ENCODE data around the gene MAFG. TPM values are rescaled to one million over a fixed set of nuclear protein-coding genes. Genes with fewer than 3 reads are reported as not detected.

Gene MAFG
- total and polyA plus RNA-seq, 2 donors (not counting 3 experiments of a cell fraction or from before 2014, with no cell fraction given), result 27.6 to 35.0 TPM

DNA sequence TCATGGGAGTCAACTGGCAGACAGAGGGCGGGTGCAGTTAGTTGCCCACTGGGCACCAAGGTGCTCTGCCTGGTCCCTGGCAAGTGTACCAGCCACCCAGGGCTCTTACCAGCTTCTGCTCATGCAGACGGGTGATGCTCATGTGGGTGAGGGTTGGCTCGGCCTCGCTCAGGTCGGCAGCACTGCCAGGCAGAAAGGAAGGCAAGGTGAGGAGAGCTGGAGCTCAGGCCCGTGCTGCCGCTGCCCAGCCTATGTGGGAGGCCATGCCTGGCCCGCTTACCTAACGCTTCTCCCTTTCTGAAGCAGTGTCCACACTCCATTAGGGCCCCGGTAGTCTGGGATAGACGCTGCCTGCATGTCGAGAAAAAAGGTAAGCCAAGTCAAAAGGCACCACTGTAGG, 12.2 kb downstream of the MAFG start:
- ChIA-PET CTCF (no interaction called here), POLR2A (no interaction called here)
- H3K9me3 ChIP-seq (replicated peaks; ENCODE audit: control insufficient read depth, insufficient read depth, low read length), result no peaks in the 10 kb centered on the region
- no TSS peak for BruUV-seq (replicated peaks)
- intact Hi-C loops (cut with micrococcal nuclease) (no loop called here), dilution Hi-C loops (cut with MboI; ENCODE audit: extremely low pct_ligation_motif_present, low sequenced_read_pairs) (no loop called here)
- no peak overlapping the region for H3K4me2 ChIP-seq (ENCODE audit: insufficient read depth, low read length)
- H3K9me1 ChIP-seq (replicated peaks; ENCODE audit: control insufficient read depth, extremely low read depth, insufficient read depth, low read length), result no peaks in the 10 kb centered on the region
- H3K27ac ChIP-seq (ENCODE audit: insufficient read depth, low read depth, low read length), result no peak overlapping the region
- H3K79me2 ChIP-seq (ENCODE audit: control insufficient read depth, insufficient read depth, low read length), result peaks cover 16% of the 10 kb centered on the region
- no peak overlapping the region for H3K9ac ChIP-seq (replicated peaks; ENCODE audit: extremely low read depth, insufficient read depth, low read length)
- DNase-seq (ENCODE audit: low read depth, low spot score) (no peak), FAIRE-seq (no peak)
- H2AFZ ChIP-seq (ENCODE audit: low read depth, low read length), result no peak overlapping the region
- H3K4me1 ChIP-seq (ENCODE audit: control insufficient read depth, extremely low read depth, insufficient read depth, low read length), result peaks cover 9% of the 10 kb centered on the region
- H3K4me3 ChIP-seq (replicated peaks in 1 of 3; ENCODE audit: insufficient read depth in 1 of 3, low read depth in 1 of 3, low read length in 3 of 3), result no peak overlapping the region
- H3K27me3 ChIP-seq (ENCODE audit: control insufficient read depth in 2 of 2, insufficient read depth in 2 of 2, low read length in 2 of 2), result no peaks in the 10 kb centered on the region
- H3K36me3 ChIP-seq (ENCODE audit: control insufficient read depth in 2 of 2, extremely low read depth in 1 of 2, insufficient read depth in 2 of 2, low read length in 2 of 2), result peaks cover 7 to 33% of the 10 kb centered on the region in 2 experiments
- no peaks in the 10 kb centered on the region for H4K20me1 ChIP-seq (replicated peaks; ENCODE audit: control insufficient read depth, extremely low read depth, insufficient read depth, low read length)
- TF ChIP-seq MYC (IDR thresholded peaks at IDR 0.05; ENCODE audit: low read depth, low read length) (no peak), CTCF (IDR thresholded peaks at IDR 0.05; ENCODE audit: extremely low read depth in 1 of 2, insufficient read depth in 1 of 2, low read depth in 1 of 2, low read length in 2 of 2) (no peak), GATA2 (IDR thresholded peaks at IDR 0.05; ENCODE audit: insufficient read depth, insufficient read length, low read depth, low read length) (no peak), FOS (IDR thresholded peaks at IDR 0.05; ENCODE audit: borderline replicate concordance, insufficient read depth, low read length) (no peak)

DNA sequence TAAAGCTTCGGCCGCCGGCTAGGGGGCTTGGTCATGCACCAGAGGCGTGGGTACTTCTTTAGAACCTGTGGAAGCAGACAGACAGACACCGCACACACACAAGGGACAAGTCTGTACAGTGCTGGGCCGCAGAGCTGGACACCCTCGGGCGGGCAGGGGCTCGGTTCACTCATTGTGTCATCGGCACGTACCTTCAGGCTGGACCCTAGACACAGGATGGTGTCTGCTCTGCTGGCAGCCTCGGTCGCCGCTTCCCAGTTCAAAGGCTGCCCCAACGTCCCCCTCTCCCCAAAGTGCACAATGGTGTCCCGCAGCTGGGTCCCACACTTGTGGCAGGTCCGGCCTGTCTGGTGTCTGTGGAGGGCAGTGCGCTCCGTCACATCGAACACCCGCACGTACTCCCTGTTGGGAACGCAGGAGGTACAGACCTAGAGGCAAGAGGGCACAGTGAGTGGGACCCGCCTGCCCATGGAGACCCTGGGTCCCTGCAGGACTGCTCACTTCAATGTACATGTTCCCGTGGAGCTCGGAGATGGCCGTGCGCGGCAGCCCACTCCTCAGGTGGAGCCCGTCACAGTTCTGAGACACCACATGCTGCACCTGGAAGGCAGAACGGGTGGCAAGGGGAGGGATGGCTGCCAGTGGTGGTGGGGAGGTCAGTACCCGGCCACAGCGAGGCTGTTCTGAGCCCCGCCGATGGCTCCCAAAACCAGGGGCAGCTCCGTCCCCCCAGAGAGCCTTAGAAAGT, 13.3 kb downstream of the MAFG start:
- Histone ChIP-seq H3K9me1 (replicated peaks; ENCODE audit: control insufficient read depth, extremely low read depth, insufficient read depth, low read length) (no peaks in the 10 kb centered on the region), H3K9me3 (replicated peaks; ENCODE audit: control insufficient read depth, insufficient read depth, low read length) (no peaks in the 10 kb centered on the region), H3K36me3 (ENCODE audit: control insufficient read depth in 2 of 2, extremely low read depth in 1 of 2, insufficient read depth in 2 of 2, low read length in 2 of 2) (peaks cover 7 to 27% of the 10 kb centered on the region in 2 experiments), H3K9ac (replicated peaks; ENCODE audit: extremely low read depth, insufficient read depth, low read length) (no peak overlapping the region), H3K4me2 (ENCODE audit: insufficient read depth, low read length) (no peak overlapping the region), H3K79me2 (ENCODE audit: control insufficient read depth, insufficient read depth, low read length) (peaks cover 9% of the 10 kb centered on the region), H3K27me3 (ENCODE audit: control insufficient read depth in 2 of 2, insufficient read depth in 2 of 2, low read length in 2 of 2) (no peaks in the 10 kb centered on the region), H3K4me1 (ENCODE audit: control insufficient read depth, extremely low read depth, insufficient read depth, low read length) (peaks cover 12% of the 10 kb centered on the region), H3K4me3 (replicated peaks in 1 of 3; ENCODE audit: insufficient read depth in 1 of 3, low read depth in 1 of 3, low read length in 3 of 3) (no peak overlapping the region), H3K27ac (ENCODE audit: insufficient read depth, low read depth, low read length) (no peak overlapping the region), H4K20me1 (replicated peaks; ENCODE audit: control insufficient read depth, extremely low read depth, insufficient read depth, low read length) (no peaks in the 10 kb centered on the region), H2AFZ (ENCODE audit: low read depth, low read length) (no peak overlapping the region)
- no TSS peak for BruUV-seq (replicated peaks)
- intact Hi-C loops (cut with micrococcal nuclease) (no loop called here), dilution Hi-C loops (cut with MboI; ENCODE audit: extremely low pct_ligation_motif_present, low sequenced_read_pairs) (no loop called here)
- ChIA-PET CTCF (no interaction called here), POLR2A (no interaction called here)
- DNase-seq (ENCODE audit: low read depth, low spot score) (no peak), FAIRE-seq (no peak)
- no peak for TF ChIP-seq CTCF (IDR thresholded peaks at IDR 0.05; ENCODE audit: extremely low read depth in 1 of 2, insufficient read depth in 1 of 2, low read depth in 1 of 2, low read length in 2 of 2)
- TF ChIP-seq MYC (IDR thresholded peaks at IDR 0.05; ENCODE audit: low read depth, low read length), result no peak
- no peak for TF ChIP-seq GATA2 (IDR thresholded peaks at IDR 0.05; ENCODE audit: insufficient read depth, insufficient read length, low read depth, low read length)
- TF ChIP-seq FOS (IDR thresholded peaks at IDR 0.05; ENCODE audit: borderline replicate concordance, insufficient read depth, low read length), result no peak

All from endothelial cell of umbilical vein (primary cell).